IPS DF 19.7 (cell line): Measurements from ENCODE around the gene ZNF23.

Experiments used
- DNase-seq: peaks from one replicate; pipeline ENCODE4 v3.0.0-alpha.2; 2013; ENCODE audit warnings: low read depth, low spot score

ZNF23 gene

DNA sequence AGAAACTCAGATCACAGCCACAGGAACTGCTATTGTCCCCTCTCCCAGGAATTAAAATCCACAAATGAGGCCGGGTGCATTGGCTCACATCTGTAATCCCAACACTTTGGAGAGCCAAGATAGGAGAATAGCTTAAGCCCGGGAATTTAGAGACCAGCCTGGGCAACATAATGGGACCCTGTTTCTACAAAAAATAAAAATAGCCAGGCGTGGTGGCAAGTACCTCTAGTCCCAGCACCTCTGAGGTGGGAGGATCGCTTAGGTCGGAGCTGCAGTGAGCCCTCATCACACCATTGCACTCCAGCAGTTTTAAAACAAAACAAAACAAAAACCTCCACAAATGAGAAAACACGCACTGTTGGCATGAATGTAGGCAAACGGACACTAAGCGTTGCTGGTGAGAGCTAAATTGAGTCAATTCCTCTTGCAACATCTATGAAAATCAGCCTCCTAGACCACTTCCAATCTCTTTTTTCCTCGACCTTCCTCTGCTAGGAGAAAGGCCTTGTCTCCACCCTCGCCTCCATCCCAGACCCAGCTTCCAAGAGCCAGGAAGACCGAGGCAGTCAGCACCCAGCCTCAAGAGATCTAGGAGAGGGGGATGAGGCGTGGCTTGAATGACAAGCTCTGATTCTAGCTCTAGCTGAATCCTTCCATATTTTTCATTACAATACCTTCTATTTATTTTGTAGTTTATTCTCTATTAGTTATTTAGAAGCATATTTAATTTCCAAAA lies 35.0 kb downstream of the ZNF23 start:
- DNase-seq = no peak

DNA sequence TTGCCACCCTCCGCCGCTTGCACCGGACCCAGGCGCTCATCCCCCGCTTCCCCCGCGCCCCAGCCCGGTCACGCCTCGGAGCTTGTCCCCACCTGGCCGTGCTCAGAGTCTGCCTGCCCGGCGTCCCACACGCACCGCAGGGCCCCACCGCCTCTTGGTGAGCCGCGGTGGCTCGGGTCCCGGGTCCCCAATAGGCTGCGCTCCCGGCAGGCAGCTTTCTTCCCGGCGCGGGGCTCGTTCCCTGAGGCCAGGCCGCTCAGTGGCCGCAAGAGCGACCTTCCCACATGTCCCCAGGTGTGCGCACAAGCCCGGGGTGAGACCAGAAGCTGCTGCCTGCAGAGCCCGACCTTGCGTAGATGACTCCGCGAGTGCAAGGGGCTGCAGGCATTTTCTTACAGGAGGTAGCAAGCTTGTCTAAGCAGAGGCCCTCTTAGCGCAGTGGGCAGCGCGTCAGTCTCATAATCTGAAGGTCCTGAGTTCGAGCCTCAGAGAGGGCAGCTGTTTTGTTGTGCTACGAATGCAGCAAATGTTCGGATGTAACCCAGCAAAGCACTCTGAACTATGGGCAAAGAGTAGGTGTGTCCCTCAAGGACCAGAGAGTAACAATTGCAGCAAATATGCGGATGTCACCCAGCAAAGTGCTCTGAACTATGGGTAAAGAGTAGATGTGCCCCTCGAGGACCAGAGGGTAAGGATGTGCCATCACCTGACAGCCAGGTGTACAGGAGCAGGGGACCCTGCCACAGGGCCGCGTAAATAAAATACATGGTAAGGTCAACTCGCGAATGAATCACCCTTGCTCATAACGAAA lies 35.8 kb downstream of the ZNF23 start:
- peak; percentile 99 for DNase-seq

DNA sequence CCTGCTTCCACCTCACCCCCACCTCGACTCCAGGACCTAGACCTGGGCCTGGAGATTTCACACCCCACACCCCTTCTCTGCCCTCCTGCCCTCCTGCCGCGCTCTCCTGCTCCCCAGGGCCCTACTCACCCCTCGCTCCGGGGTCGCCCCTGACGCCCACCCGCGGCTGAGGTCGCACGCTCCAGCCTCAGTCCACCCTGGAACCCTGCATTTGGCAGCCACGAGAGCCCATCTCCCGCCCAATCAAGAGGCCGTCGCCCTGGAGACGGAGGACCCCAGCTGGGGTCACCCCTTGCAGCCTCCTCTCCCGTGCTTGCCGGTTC lies 36.3 kb downstream of the ZNF23 start:
- no peak for DNase-seq

DNA sequence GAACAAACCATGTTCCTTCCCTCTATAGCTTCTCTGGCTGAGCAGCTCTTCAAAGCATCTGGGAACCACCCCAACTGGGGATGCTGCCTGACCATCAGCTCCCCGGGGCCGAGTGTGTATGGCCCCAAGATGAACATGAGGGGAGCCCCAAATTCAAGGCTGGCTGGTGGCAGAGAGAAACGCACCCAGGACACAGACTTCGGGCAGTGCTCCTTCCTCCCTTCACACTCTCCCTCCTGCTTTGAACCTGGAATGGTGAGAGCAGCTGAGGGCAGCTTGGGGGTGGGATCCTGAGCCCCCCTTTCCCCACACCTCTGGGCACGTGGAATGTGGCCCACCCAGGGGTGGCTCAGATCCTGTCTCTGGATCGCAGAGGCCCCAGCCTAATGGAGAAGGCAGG lies 37.4 kb downstream of the ZNF23 start:
- DNase-seq = no peak

DNA sequence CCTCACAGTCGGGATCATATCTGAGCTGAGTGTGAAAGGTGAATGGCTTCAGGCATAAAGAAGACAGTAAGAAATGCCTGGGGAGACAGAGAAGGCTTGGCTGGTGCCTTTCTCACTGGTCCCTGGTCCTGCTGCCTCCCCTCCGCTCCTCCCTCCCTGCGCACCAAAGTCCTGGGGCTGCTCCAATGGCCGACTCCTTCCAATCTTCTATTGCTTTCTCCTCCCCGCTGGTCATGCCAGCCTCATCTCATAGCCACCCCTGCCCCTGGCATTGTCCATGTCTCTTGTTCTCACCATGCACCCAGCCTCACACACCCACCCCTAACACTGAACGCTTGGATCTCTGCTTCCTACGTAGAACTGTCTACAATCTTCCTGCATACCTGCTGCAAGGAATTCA lies 38.2 kb downstream of the ZNF23 start:
- DNase-seq = no peak

DNA sequence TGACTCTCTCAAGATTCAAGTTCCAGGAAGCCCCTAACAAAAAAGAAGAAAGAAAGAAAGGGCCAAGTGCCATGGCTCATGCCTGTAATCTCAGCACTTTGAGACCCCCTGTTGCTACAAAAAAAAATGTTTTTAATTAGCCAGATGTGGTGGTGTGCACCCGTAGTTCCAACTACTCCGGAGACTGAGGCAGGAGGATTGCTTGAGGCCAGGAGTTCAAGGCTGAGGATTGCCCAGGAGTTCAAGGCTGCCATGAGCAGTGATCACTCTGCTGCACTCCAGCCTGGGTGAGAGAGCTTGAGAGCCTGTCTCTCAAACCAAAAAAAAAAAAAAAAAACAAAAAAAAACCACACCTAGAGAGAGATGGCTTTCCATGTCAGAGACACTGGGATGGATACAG lies 39.0 kb downstream of the ZNF23 start:
- no peak for DNase-seq

DNA sequence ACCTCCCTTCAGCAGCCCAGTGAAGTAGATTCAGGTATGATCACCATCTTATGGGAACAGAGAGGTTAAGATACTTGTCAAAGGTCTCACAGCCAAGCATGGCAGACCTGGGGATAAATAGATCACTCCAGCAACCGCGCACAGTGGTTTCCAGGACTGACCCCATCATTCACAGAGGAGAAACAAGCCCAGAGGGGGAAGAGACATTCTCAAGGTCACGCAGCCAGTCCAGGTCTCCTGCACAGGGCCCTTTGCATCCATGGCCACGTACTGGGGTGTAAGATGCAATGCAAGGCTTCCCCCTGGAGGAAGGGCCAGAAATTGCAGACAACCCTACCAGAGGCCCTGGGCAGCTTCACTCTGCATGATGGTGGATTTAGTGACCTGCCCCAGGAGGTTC lies 40.1 kb downstream of the ZNF23 start:
- DNase-seq = no peak

- DNase-seq = no peak
Measured at GRCh38 chr16:71414038-71414437, 48.0 kb downstream of the ZNF23 start.

- DNase-seq = no peak
Measured at GRCh38 chr16:71413341-71413740, 48.7 kb downstream of the ZNF23 start.

DNA sequence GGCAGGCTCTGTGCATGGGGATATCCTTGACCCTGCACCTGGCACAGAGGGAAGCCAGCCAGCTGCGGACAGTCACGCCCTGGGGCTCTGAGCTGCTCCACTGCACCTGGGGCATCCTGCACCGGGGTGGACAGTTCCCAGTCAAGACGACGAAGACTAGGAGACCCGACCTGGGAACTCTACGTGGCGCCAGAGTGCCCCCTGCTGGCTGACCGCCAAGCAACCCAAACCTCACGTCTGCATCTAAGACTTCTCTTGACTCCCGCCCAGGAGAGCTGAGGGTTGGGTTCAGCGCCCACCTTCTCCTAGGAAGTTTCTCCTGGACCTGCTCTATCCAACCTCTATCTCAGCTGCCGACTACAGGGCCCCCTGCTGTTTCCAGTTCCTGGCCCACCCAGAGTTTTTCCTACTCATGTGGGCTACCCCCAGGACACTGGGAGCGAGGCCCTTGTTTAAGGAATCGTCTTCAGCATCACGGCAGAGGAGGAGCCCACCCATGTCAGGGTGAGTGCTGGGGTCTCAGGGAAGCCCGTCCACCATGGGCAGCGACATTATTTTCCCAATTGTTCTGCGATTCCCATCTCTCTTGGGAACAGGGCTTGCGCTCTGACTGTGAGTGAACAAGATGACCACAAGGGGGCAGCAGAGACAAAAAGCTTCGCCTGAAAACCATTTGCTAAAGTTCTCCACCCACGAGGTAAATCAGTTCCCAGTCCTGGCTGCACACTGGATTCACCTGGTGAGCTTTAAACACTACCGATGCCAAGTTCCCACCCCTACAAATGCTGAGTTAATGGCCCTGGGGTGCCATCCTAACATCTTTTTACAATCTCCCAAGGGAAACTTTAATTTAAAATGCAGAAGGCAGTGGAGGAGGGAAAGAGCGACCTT lies 49.5 kb downstream of the ZNF23 start:
- peak; percentile 40 for DNase-seq

- no peak for DNase-seq
Measured at GRCh38 chr16:71410146-71410545, 51.9 kb downstream of the ZNF23 start.

DNA sequence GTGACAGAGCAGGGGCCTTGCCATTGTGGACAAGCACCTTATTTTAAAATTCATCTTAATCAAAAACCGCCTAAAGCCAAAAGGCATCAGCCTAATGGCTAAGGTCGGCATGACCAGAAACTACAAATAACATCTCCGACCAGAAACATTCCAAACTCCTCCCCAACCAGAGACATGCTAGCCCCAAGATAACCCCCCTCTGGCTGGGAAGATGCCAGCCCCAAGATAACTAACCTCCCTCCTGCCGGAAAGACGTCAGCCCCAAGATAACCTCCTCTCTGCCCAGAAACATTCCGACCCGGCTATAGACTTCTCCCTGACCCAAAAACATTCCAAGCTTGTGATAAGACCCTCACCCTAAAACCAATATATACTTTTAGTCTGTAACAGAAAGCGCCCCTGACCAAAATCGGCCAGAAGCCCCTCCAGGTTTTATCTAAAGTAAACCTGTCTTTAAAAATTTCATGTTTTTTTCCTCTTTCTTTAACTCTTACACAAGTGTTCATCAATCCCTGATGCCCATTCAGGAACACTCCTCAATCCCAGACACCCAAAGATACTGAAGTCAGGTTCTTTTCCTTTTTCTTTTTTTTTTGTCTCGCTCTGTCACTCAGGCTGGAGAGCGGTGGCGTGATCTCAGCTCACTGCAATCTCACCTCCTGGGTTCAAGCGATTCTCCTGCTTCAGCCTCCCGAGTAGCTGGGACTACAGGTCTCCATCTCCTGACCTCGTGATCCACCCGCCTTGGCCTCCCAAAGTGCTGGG lies 52.9 kb downstream of the ZNF23 start:
- no peak for DNase-seq

- no peak for DNase-seq
Measured at GRCh38 chr16:71408536-71408935, 53.5 kb downstream of the ZNF23 start.

DNA sequence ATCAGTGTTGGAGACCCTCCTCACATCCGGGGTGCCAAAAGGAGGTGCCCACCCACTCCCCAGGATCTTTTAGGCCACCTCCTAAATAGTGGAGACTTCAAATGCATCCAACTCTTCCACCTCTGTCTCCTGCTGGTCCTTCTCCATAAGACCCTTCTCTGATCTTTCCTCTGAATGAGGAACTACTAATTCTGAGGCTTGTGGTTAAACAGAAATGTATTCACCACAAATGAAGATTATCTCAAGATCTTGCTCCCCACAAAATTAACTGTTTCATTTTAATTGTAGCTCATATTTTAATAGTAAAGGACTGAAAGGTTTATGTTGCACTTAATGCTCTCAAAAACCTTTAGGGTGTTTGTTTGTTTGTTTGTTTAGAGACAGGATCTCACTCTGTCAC lies 54.3 kb downstream of the ZNF23 start:
- DNase-seq = no peak

DNA sequence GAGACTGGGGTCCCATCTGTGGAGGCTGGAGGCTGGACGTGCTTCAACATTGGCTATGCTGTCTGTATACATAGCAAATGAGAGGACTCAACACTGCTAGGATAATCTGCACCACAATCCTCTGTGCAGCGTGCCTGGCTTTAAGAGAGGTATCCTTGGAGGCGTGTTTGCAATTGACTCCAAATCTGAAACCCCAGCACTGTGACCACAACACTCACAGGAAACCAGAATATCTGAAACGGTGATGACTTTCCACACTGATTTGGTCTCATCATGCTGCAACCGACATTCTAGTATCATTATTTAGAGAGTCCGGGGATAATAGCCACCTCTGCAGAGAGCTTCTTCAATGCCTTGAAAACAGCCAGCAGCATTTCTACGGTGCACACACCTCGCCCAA lies 55.3 kb downstream of the ZNF23 start:
- no peak for DNase-seq

DNA sequence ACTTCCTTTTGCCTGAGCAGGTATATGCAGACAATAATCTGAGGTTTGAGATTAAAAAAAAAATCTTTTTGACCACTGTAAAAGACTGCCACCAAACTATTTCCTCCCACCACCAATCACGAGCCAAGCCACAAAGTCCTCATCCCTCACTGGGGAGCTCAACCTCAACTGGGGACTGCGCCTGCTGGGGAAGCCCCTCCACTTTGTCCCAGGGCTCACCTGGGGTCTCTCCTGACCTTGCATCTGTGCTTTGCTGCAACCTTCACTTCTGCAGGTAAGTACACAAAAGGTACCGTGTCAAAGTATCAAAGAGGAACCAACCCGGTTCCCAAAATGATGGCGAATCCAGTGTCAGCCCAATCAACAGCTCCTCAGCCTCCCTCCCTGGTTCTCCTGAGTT lies 55.7 kb downstream of the ZNF23 start:
- no peak for DNase-seq

DNA sequence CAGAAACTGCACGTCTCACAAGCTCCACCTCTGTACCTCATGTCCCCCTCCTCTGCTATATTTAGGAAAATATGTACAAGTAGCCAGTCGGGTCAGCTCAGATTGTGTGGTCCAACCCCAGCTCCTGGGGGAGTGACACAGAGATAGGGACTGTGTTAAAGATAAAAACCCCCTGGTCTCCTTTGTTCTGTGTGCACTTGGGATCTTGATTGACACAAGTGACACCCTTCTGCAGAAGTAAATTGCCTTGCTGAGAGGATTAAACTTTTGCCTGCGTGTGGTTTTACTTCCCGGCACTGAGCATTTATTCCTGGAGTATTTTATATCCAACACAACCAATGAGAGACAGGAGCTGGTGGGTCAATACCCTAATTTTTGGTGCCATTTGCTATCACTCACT lies 57.7 kb downstream of the ZNF23 start:
- no peak for DNase-seq

DNA sequence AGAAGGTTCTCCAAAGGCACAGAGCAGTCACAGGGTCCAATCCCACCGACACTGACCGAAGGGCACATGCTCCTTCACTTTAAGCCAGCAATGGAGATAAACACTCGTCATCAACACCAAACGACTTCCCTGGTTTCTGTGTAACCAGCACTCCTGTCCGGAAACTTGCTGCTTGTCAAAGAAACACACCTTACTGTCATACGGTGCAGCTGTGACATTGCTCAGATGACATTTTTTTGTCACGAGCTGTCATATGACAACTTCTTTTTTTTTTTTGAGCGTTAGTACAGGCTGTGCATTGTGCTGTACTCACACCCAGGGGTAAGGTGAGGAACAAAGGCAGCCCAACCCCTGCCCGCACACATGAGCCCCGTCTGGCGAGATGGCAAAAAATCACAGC lies 59.4 kb downstream of the ZNF23 start:
- DNase-seq = no peak

GRCh38 chr16:71402007-71402406 lies 60.0 kb downstream of the ZNF23 start:
- DNase-seq = no peak

DNA sequence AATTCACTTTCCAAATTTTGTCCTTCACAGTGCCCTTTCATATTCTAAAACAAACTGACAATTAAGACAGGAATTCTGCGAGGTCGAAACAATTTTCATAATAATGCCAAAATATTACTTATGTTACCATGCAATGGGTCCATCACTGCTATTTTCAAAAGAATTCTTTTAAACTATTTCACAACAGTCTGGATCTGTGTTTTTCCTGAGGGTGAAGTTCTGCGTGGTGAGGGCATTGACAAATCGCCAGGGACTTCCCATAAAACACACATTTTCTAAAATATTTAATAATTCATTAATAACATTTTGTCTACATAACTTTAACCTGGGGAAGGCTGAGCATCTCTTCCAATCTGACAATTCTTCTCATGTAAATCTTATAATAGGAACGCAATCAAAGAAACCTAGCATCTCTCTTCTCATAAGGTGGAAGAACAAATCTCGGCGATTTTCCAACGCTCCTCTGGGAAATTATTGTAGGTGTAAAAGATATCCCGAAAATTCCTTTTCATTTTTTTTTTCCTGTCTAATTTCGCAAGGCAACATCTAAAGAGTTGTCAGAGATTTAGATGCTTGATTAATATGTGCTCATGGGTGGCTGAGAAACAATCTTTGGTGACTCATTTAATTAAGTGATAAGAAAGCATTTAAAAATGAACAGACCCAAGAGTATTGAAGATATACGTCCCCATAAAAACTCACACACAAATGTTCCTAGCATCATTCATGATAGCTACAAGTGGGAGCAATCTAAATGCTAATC lies 62.1 kb downstream of the ZNF23 start:
- no peak for DNase-seq
